Heart left ventricle (tissue), 16 donors: Measurements from ENCODE around the gene EVPL. TPM values are rescaled to one million over a fixed set of nuclear protein-coding genes. Genes with fewer than 3 reads are reported as not detected.

Experiments
- ATAC-seq, 4 donors: fragments of 200-7000 bp; cut with Tn5 transposase; one replicate each; pipeline ENCODE4 v1.9.1; 2020 to 2022; ENCODE audit warnings: moderate library complexity in 4 of 4, mild to moderate bottlenecking in 3 of 4, moderate number of reproducible peaks in 1 of 4
- DNase-seq, 5 donors: peaks; one replicate each; pipeline ENCODE4 v3.0.0-alpha.2; 2020
- H3K27ac ChIP-seq, 12 donors: fragments of 200-600 bp; sonication (generic) in 4 of 12; one replicate each; pipeline versions ENCODE4 v1.5.0 to v1.8.0; 2016 to 2022; ENCODE audit warnings: mild to moderate bottlenecking in 2 of 12
- H3K27me3 ChIP-seq, 9 donors: fragments of 200-600 bp; sonication (generic) in 2 of 9; one replicate each; pipeline versions ENCODE4 v1.5.1 to v1.8.0; 2016 to 2022; ENCODE audit warnings: mild to moderate bottlenecking in 3 of 9
- H3K36me3 ChIP-seq, 9 donors: fragments of 200-600 bp; sonication (generic) in 2 of 9; one replicate each; pipeline versions ENCODE4 v1.5.0 to v1.8.0; 2018 to 2022; ENCODE audit warnings: mild to moderate bottlenecking in 2 of 9
- H3K4me1 ChIP-seq, 12 donors: fragments of 200-600 bp; sonication (generic) in 4 of 12; one replicate each; pipeline versions ENCODE4 v1.5.0 to v1.8.0; 2016 to 2022; ENCODE audit warnings: mild to moderate bottlenecking in 3 of 12
- H3K4me3 ChIP-seq, 12 donors: fragments of 200-600 bp; sonication (generic) in 4 of 12; one replicate each; pipeline versions ENCODE4 v1.5.0 to v1.8.0; 2017 to 2022; ENCODE audit warnings: mild to moderate bottlenecking in 9 of 12, moderate library complexity in 4 of 12
- H3K9me3 ChIP-seq, 12 donors: fragments of 200-600 bp; sonication (generic) in 4 of 12; one replicate each; pipeline versions ENCODE4 v1.5.0 to v1.8.0; 2016 to 2022; ENCODE audit warnings: mild to moderate bottlenecking in 1 of 12
- CTCF ChIP-seq, 12 donors: fragments of 200-600 bp; sonication (generic) in 4 of 12; IDR thresholded peaks; one replicate each; pipeline versions ENCODE4 v1.5.0 to v1.8.0; 2018 to 2022; ENCODE audit warnings: antibody characterized with exemption in 12 of 12, mild to moderate bottlenecking in 5 of 12
- POLR2A ChIP-seq, 2 donors: fragments of 450-650 bp; IDR thresholded peaks; one replicate each; pipeline ENCODE4 v1.6.1; 2017; ENCODE audit warnings: antibody characterized with exemption in 2 of 2, mild to moderate bottlenecking in 2 of 2, moderate library complexity in 2 of 2
- WGBS, 4 donors: extraction: QIAGEN DNeasy Blood & Tissue Kit in 2 of 4; methylation state at CpG; one replicate each; pipeline versions ENCODE4 v1.1.5 to v1.1.7; 2013 to 2018; 5-methylcytosine and 5-hydroxymethylcytosine counted together
- intact Hi-C, 10 donors: fragments of 100-400 bp; cut with DNase I; formaldehyde crosslinking; loops; one replicate each; pipeline versions ENCODE4 v1.11.1 to v1.14.2; 2022
- polyA plus RNA-seq, 2 donors: library from polyadenylated mRNA; stranded (reverse); fragments of 200-250 nt; gene quantifications; one replicate each; pipeline ENCODE4 v1.2.3, GENCODE V29; 2013
- total RNA-seq, 9 donors: library from RNA; depleted of rRNA in 2 of 9; stranded (reverse); fragments of >200 nt in 2 of 9; fragmentation: NEBNext Ultra II Directional in 3 of 9; extraction: Animal tissue kit (Norgen Biotek cat#: 25700) in 3 of 9; gene quantifications; one replicate each; pipeline versions ENCODE4 v1.1.0 to v1.2.4, GENCODE V29; 2016 to 2023
- donor health status: ischemic (EF 13 %, LVEDD 7.1; RV severe dilation, severe dysfunction).
- donor health status: healthy with polysubstance abuse.
- donor health status: DM: no; HTN: yes; CAD: no.
- donor health status: DM: no; HTN: no; CAD: no.
- donor health status: ischemic (EF 25% LVEDD 6.9; RV normal size, moderate dysfunction).
- donor health status: ischemic (EF 25% LVEDD 5.7; RV mildly dilated, moderate dysfunction).
- donor health status: healthy.
- donor health status: DM: yes; HTN: yes; CAD: no.
- donor health status: ischemic (EF 35%, LVEDD 5.7; RV mildly dilated, moderate dysfunction).
- donor health status: nonischemic (EF 11% LVEDD 7.7; RV severe dilation, severe dysfunction).
- donor health status: DM: yes; HTN: yes; CAD: no.
- donor health status: PGD.
- donor health status: ischemic (EF 29% LVEDD 5.4; RV normal size, mild dysfunction).
- donor health status: nonischemic (EF 23%, LVEDD 6.1; RV moderate dilation, normal function).

EVPL gene
- total and polyA plus RNA-seq, 11 donors: 0.03 to 2.0 (median 0.05) TPM; not detected in 3

GRCh38 chr17:76032780-76033108 lies 5.6 kb upstream of the EVPL start:
- no peak for ATAC-seq
- Histone ChIP-seq H3K36me3 (peaks cover 0 to 5% (median 0%) of the 10 kb centered on the region in 9 donors), H3K4me3 (no peak overlapping the region), H3K9me3 (no peaks in the 10 kb centered on the region), H3K4me1 (peaks cover 0 to 15% (median 5%) of the 10 kb centered on the region in 12 donors), H3K27me3 (no peaks in the 10 kb centered on the region), H3K27ac (peak overlapping the region in 1 of 12 donors; percentile 84)
- intact Hi-C loops: no loop called here
- TF ChIP-seq POLR2A (IDR thresholded peaks at IDR 0.05) (no peak), CTCF (IDR thresholded peaks at IDR 0.05) (no peak)
- no peak for DNase-seq
- WGBS, 4 donors: 89 to 97% (median 95%) methylated on average over 5 of the region's 5 CpGs

GRCh38 chr17:76032073-76032779 lies 5.1 kb upstream of the EVPL start:
- H3K36me3 ChIP-seq: peaks cover 0 to 2% (median 0%) of the 10 kb centered on the region in 9 donors
- H3K9me3 ChIP-seq: no peaks in the 10 kb centered on the region
- peaks cover 0 to 15% (median 5%) of the 10 kb centered on the region in 12 donors for H3K4me1 ChIP-seq
- ATAC-seq (no peak), DNase-seq (no peak)
- H3K27ac ChIP-seq: peak overlapping the region in 1 of 12 donors; percentile 84
- no peak overlapping the region for H3K4me3 ChIP-seq
- WGBS, 4 donors: 88 to 93% (median 91%) methylated on average over 20 of the region's 20 CpGs
- TF ChIP-seq POLR2A (IDR thresholded peaks at IDR 0.05) (no peak), CTCF (IDR thresholded peaks at IDR 0.05) (no peak)
- intact Hi-C loops: no loop called here
- no peaks in the 10 kb centered on the region for H3K27me3 ChIP-seq

- no peaks in the 10 kb centered on the region for H3K27me3 ChIP-seq
- no peak overlapping the region for H3K4me3 ChIP-seq
- peaks cover 0 to 10% (median 5%) of the 10 kb centered on the region in 12 donors for H3K4me1 ChIP-seq
- intact Hi-C loops: no loop called here
- WGBS, 4 donors: 76 to 83% (median 82%) methylated on average over 10 to 15 of the region's 15 CpGs
- no peak for TF ChIP-seq CTCF (IDR thresholded peaks at IDR 0.05)
- no peak for TF ChIP-seq POLR2A (IDR thresholded peaks at IDR 0.05)
- DNase-seq: no peak
- H3K36me3 ChIP-seq: no peaks in the 10 kb centered on the region
- H3K27ac ChIP-seq: peak overlapping the region in 1 of 12 donors; percentile 57
- H3K9me3 ChIP-seq: no peaks in the 10 kb centered on the region
- no peak for ATAC-seq
Measured at GRCh38 chr17:76026714-76027158, 370 bp downstream of the EVPL start.

- no peak for ATAC-seq
- intact Hi-C loops: no loop called here
- TF ChIP-seq CTCF (IDR thresholded peaks at IDR 0.05): no peak
- TF ChIP-seq POLR2A (IDR thresholded peaks at IDR 0.05): no peak
- peaks cover 0 to 10% (median 5%) of the 10 kb centered on the region in 12 donors for H3K4me1 ChIP-seq
- no peaks in the 10 kb centered on the region for H3K9me3 ChIP-seq
- DNase-seq: peak in 1 of 5 donors; percentile 28
- H3K4me3 ChIP-seq: no peak overlapping the region
- no peaks in the 10 kb centered on the region for H3K36me3 ChIP-seq
- peak overlapping the region in 1 of 12 donors; percentile 17 for H3K27ac ChIP-seq
- WGBS, 4 donors: 83 to 91% (median 90%) methylated on average over 11 to 12 of the region's 12 CpGs
- H3K27me3 ChIP-seq: no peaks in the 10 kb centered on the region
Measured at GRCh38 chr17:76025294-76025693, 1.8 kb downstream of the EVPL start.
